SK-N-SH (cell line): ENCODE data around the gene FDX1. TPM values are rescaled to one million over a fixed set of nuclear protein-coding genes. Genes with fewer than 3 reads are reported as not detected.
A peak's percentile ranks its signal among the peaks of the same experiment; 100 is the strongest.

ENCODE experiments used
- CTCF ChIA-PET: fragments of 300-600, 350-600 bp; formaldehyde crosslinking; extraction: SDS; loops from one replicate; lab custom pipeline; 2021; lab: Yijun Ruan, JAX
- POLR2A ChIA-PET: fragments of 350-600 bp; sonication (Branson Sonifier 250); formaldehyde crosslinking; extraction: SDS; loops from one replicate; lab custom pipeline; 2020; ENCODE audit warnings: antibody characterized with exemption, inconsistent platforms; lab: Yijun Ruan, JAX
- DNase-seq: peaks from one replicate; pipeline ENCODE4 v3.0.0; 2012
- H2AFZ ChIP-seq: fragments of 200-600 bp; sonication (generic); 2 replicates; pipeline ENCODE4 v1.8.1; 2016; ENCODE audit warnings: antibody characterized with exemption, mild to moderate bottlenecking, low read depth
- H3F3A ChIP-seq: fragments of 200-600 bp; sonication (generic); replicated peaks from 2 replicates; pipeline ENCODE3; 2016; ENCODE audit warnings: antibody characterized with exemption, mild to moderate bottlenecking; ENCODE audit not compliant: insufficient read depth
- H3K27ac ChIP-seq, 2 experiments: fragments of 200-500 bp in 1 of 2; fragments of 200-600 bp in 1 of 2; sonication (Bioruptor generic) in 1 of 2; sonication (generic), shearing (Covaris generic) in 1 of 2; 2 replicates each; pipeline versions ENCODE4 v1.5.1 to v1.6.1; 2014 to 2016; ENCODE audit warnings: low read depth in 2 of 2, inconsistent platforms in 1 of 2, low read length in 1 of 2, mild to moderate bottlenecking in 1 of 2, mixed read lengths in 1 of 2
- H3K27me3 ChIP-seq: fragments of 200-600 bp; sonication (generic), shearing (Covaris generic); 2 replicates; pipeline ENCODE4 v1.6.1; 2016; ENCODE audit warnings: mixed run types; ENCODE audit not compliant: insufficient read depth
- H3K36me3 ChIP-seq, 2 experiments: fragments of 200-500 bp in 1 of 2; fragments of 200-600 bp in 1 of 2; sonication (Bioruptor generic) in 1 of 2; sonication (generic) in 1 of 2; replicated peaks in 1 of 2; 2 replicates each; pipeline versions ENCODE3 to v1.5.1; 2014 to 2016; ENCODE audit warnings: low read length in 1 of 2, mild to moderate bottlenecking in 1 of 2; ENCODE audit not compliant: insufficient read depth in 2 of 2, control insufficient read depth in 1 of 2
- H3K4me1 ChIP-seq, 2 experiments: fragments of 200-500 bp in 1 of 2; fragments of 200-600 bp in 1 of 2; sonication (Bioruptor generic) in 1 of 2; sonication (generic), shearing (Covaris generic) in 1 of 2; 2 replicates each; pipeline versions ENCODE4 v1.5.1 to v1.6.1; 2014 to 2016; ENCODE audit warnings: low read depth in 1 of 2, low read length in 1 of 2, mixed run types in 1 of 2; ENCODE audit not compliant: insufficient read depth in 2 of 2, control insufficient read depth in 1 of 2
- H3K4me2 ChIP-seq: fragments of 200-600 bp; sonication (generic), shearing (Covaris generic); 2 replicates; pipeline ENCODE4 v1.6.1; 2017; ENCODE audit warnings: mixed run types
- H3K4me3 ChIP-seq, 2 experiments: fragments of 200-500 bp in 1 of 2; fragments of 200-600 bp in 1 of 2; sonication (Bioruptor generic) in 1 of 2; sonication (generic), shearing (Covaris generic) in 1 of 2; 2 replicates each; pipeline versions ENCODE4 v1.5.1 to v1.8.1; 2014 to 2016; ENCODE audit warnings: low read depth in 2 of 2, inconsistent platforms in 1 of 2, low read length in 1 of 2, mild to moderate bottlenecking in 1 of 2, mixed read lengths in 1 of 2, moderate library complexity in 1 of 2
- H3K79me2 ChIP-seq: fragments of 200-600 bp; sonication (generic); 2 replicates; pipeline ENCODE4 v1.8.1; 2017; ENCODE audit warnings: mild to moderate bottlenecking; ENCODE audit not compliant: insufficient read depth
- H3K9ac ChIP-seq: fragments of 200-600 bp; sonication (generic); 2 replicates; pipeline ENCODE4 v1.6.1; 2017; ENCODE audit warnings: mixed run types
- H3K9me2 ChIP-seq: fragments of 200-600 bp; sonication (generic); 2 replicates; pipeline ENCODE4 v1.6.1; 2017; ENCODE audit warnings: mixed run types
- H3K9me3 ChIP-seq: fragments of 200-600 bp; sonication (generic); 2 replicates; pipeline ENCODE4 v1.6.1; 2017; ENCODE audit warnings: mixed run types, mild to moderate bottlenecking, moderate library complexity
- H4K20me1 ChIP-seq: fragments of 200-600 bp; sonication (generic); 2 replicates; pipeline ENCODE4 v1.6.1; 2017; ENCODE audit warnings: mild to moderate bottlenecking, mixed run types; ENCODE audit not compliant: insufficient read depth
- CTCF ChIP-seq: fragments of 200-600 bp; sonication (generic); IDR thresholded peaks from 2 replicates; pipeline ENCODE4 v1.6.1; 2017; ENCODE audit warnings: antibody characterized with exemption, mild to moderate bottlenecking, moderate library complexity
- ELF1 ChIP-seq: IDR thresholded peaks from 2 replicates; pipeline ENCODE4 v1.4.0; 2012
- FOXJ3 ChIP-seq: sonication (generic); formaldehyde crosslinking; IDR thresholded peaks from 2 replicates; pipeline ENCODE4 v1.5.1; 2020; ENCODE audit warnings: mild to moderate bottlenecking, missing genetic modification reagents
- FOXM1 ChIP-seq: IDR thresholded peaks from 2 replicates; pipeline ENCODE4 v1.4.0; 2012; ENCODE audit warnings: low read depth, mild to moderate bottlenecking
- GABPA ChIP-seq: IDR thresholded peaks from 2 replicates; pipeline ENCODE4 v1.4.0; 2012; ENCODE audit warnings: low read depth, mild to moderate bottlenecking
- MAX ChIP-seq: IDR thresholded peaks from 2 replicates; pipeline ENCODE4 v1.4.0; 2012; ENCODE audit warnings: low read depth
- MEF2A ChIP-seq: IDR thresholded peaks from 2 replicates; pipeline ENCODE4 v1.4.0; 2012; ENCODE audit warnings: low read depth, borderline replicate concordance
- NFIC ChIP-seq: IDR thresholded peaks from 2 replicates; pipeline ENCODE4 v1.4.0; 2012; ENCODE audit warnings: borderline replicate concordance
- PBX3 ChIP-seq: IDR thresholded peaks from 2 replicates; pipeline ENCODE4; 2012
- RCOR1 ChIP-seq: fragments of 150-350 bp; IDR thresholded peaks from 2 replicates; pipeline ENCODE4 v1.6.1; 2017; ENCODE audit warnings: antibody characterized with exemption, low read length
- RXRA ChIP-seq: IDR thresholded peaks from 2 replicates; pipeline ENCODE4 v1.4.0; 2012; ENCODE audit warnings: low read depth, mild to moderate bottlenecking, borderline replicate concordance
- SIN3A ChIP-seq: IDR thresholded peaks from 2 replicates; pipeline ENCODE4 v1.6.1; 2012; ENCODE audit warnings: low read depth, mild to moderate bottlenecking, low read length, moderate library complexity, borderline replicate concordance
- SMC3 ChIP-seq: IDR thresholded peaks from 2 replicates; pipeline ENCODE4 v1.6.1; 2012; ENCODE audit warnings: low read depth, low read length, improper control_type of control experiment
- YY1 ChIP-seq: IDR thresholded peaks from 2 replicates; pipeline ENCODE4 v1.4.0; 2012; ENCODE audit warnings: low read depth, mild to moderate bottlenecking
- ZBTB33 ChIP-seq: IDR thresholded peaks from 2 replicates; pipeline ENCODE4 v1.4.0; 2012; ENCODE audit warnings: low read depth, borderline replicate concordance
- WGBS: methylation state at CpG from one replicate; pipeline ENCODE4 v1.1.6; 2017; ENCODE audit warnings: low lambda C conversion rate; 5-methylcytosine and 5-hydroxymethylcytosine counted together
- polyA plus RNA-seq, 3 experiments: library from polyadenylated mRNA; depleted of rRNA; stranded (reverse); fragments of >200 nt; gene quantifications; 2 replicates each; pipeline ENCODE4 v1.2.3, GENCODE V29; 2012

Gene FDX1
- polyA plus RNA-seq, 1 of the 3 experiments (the other 2 are of a cell fraction), result 4.0 TPM

GRCh38 chr11:110478410-110478809, 48.7 kb downstream of the FDX1 start:
- Histone ChIP-seq H4K20me1 (no peaks in the 10 kb centered on the region), H3K4me1 (peaks cover 0 to 3% of the 10 kb centered on the region in 2 experiments; a peak in 3 of 4 replicates), H3K36me3 (no peaks in the 10 kb centered on the region), H3F3A (no peaks in the 10 kb centered on the region), H3K9me3 (no peaks in the 10 kb centered on the region), H3K27ac (no peak overlapping the region), H3K27me3 (no peaks in the 10 kb centered on the region), H3K9ac (no peak overlapping the region), H3K79me2 (no peaks in the 10 kb centered on the region)
- POLR2A ChIA-PET, result no interaction called here
- TF ChIP-seq CTCF (peak; percentile 33; the same call in 1 of the 2 replicates), FOXM1 (no peak), SMC3 (no peak)
- TF ChIP-seq, all 33 proteins: peak for 1
- no peak overlapping the region for H3K4me2 ChIP-seq
- H3K4me3 ChIP-seq, result no peak overlapping the region
- no peak for DNase-seq
- H3K9me2 ChIP-seq, result no peaks in the 10 kb centered on the region
- no peak overlapping the region for H2AFZ ChIP-seq
- WGBS, result 89% methylated on average over 12 of the region's 12 CpGs
- CTCF ChIA-PET, result interaction anchor here (1.4 to 1.9 kb wide), 4 partner anchors 12 to 752 kb away, joined by 3 to 10 read pairs (median 6); no protein-coding TSS in a partner anchor

GRCh38 chr11:110479108-110480101, 49.7 kb downstream of the FDX1 start:
- no peaks in the 10 kb centered on the region for H3K79me2 ChIP-seq
- no peaks in the 10 kb centered on the region for H3K27me3 ChIP-seq
- no peaks in the 10 kb centered on the region for H3K36me3 ChIP-seq
- POLR2A ChIA-PET, result no interaction called here
- no peak overlapping the region for H3K4me2 ChIP-seq
- peaks cover 0 to 3% of the 10 kb centered on the region in 2 experiments; a peak in 3 of 4 replicates for H3K4me1 ChIP-seq
- H3K9ac ChIP-seq, result no peak overlapping the region
- no peak overlapping the region for H2AFZ ChIP-seq
- no peaks in the 10 kb centered on the region for H4K20me1 ChIP-seq
- DNase-seq, result no peak
- no peaks in the 10 kb centered on the region for H3K9me3 ChIP-seq
- TF ChIP-seq ELF1 (no peak), YY1 (no peak), NFIC (peak; percentile 73)
- TF ChIP-seq, all 33 proteins: peak for 1
- CTCF ChIA-PET, result interaction anchor here (0.7 to 1.9 kb wide), 4 partner anchors 11 to 751 kb away, joined by 4 to 10 read pairs (median 6); no protein-coding TSS in a partner anchor
- Histone ChIP-seq H3K9me2 (no peaks in the 10 kb centered on the region), H3K4me3 (no peak overlapping the region), H3F3A (no peaks in the 10 kb centered on the region), H3K27ac (no peak overlapping the region)
- 75% methylated on average over 5 of the region's 5 CpGs for WGBS

- ChIA-PET CTCF (no interaction called here), POLR2A (no interaction called here)
- TF ChIP-seq MAX (no peak), ZBTB33 (no peak), GABPA (no peak), RXRA (no peak), RCOR1 (no peak), MEF2A (no peak), SIN3A (no peak), FOXJ3 (no peak), SMC3 (no peak), PBX3 (no peak)
- no peaks in the 10 kb centered on the region for H3K9me3 ChIP-seq
- H3K4me2 ChIP-seq, result no peak overlapping the region
- no peak overlapping the region for H3K9ac ChIP-seq
- no peak overlapping the region for H3K27ac ChIP-seq
- H3F3A ChIP-seq, result no peaks in the 10 kb centered on the region
- no peaks in the 10 kb centered on the region; a peak in 2 of 4 replicates for H3K4me1 ChIP-seq
- no peaks in the 10 kb centered on the region for H3K79me2 ChIP-seq
- H3K36me3 ChIP-seq, result no peaks in the 10 kb centered on the region
- H4K20me1 ChIP-seq, result no peaks in the 10 kb centered on the region
- WGBS, result 67% methylated on average over 3 of the region's 5 CpGs
- H3K27me3 ChIP-seq, result no peaks in the 10 kb centered on the region
- no peak overlapping the region for H3K4me3 ChIP-seq
- DNase-seq, result no peak
- no peak overlapping the region for H2AFZ ChIP-seq
- H3K9me2 ChIP-seq, result no peaks in the 10 kb centered on the region
Measured at GRCh38 chr11:110481523-110481922, 51.8 kb downstream of the FDX1 start.
